HFF-Myc (cell line): ENCODE results near the gene CD9.

ENCODE experiments used
- DNase-seq: peaks from one replicate; pipeline ENCODE4 v3.0.0-alpha.2; 2011; ENCODE audit warnings: low read depth; ENCODE audit errors: extremely low read depth
- H3K4me3 ChIP-seq: replicated peaks from 2 replicates; pipeline ENCODE4 v1.5.1; 2011; ENCODE audit warnings: low read depth, mild to moderate bottlenecking, control low read depth, low read length
- TF ChIP-seq, protein P1 (sequence below): IDR thresholded peaks from 2 replicates; pipeline ENCODE4 v1.5.1; 2012; ENCODE audit warnings: mild to moderate bottlenecking, low read depth, low read length, control low read depth; ENCODE audit errors: missing control alignments

The CD9 gene

DNA sequence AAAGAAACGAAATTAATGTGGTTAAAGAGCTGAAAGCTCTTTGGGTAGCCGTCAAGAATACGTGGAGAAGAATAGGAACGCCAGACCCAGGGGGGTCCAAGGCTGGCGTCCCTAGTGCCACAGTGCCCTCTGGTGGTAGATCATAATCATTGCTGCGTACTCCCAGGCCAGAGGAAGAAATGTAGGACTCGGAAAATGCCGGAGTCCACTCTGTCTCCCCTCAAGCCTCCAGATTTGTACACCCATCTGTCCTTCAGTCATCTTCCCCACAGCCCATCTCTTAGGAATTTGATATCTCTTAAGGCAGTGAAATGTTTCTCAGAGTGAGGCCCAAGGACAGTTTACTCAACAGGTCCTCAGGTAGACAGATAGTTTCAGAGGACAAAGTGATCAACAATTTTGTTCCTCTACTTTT, 84.9 kb downstream of the CD9 start:
- no peak overlapping the region for H3K4me3 ChIP-seq
- peak; percentile 56 for DNase-seq
- TF ChIP-seq, protein P1, sequence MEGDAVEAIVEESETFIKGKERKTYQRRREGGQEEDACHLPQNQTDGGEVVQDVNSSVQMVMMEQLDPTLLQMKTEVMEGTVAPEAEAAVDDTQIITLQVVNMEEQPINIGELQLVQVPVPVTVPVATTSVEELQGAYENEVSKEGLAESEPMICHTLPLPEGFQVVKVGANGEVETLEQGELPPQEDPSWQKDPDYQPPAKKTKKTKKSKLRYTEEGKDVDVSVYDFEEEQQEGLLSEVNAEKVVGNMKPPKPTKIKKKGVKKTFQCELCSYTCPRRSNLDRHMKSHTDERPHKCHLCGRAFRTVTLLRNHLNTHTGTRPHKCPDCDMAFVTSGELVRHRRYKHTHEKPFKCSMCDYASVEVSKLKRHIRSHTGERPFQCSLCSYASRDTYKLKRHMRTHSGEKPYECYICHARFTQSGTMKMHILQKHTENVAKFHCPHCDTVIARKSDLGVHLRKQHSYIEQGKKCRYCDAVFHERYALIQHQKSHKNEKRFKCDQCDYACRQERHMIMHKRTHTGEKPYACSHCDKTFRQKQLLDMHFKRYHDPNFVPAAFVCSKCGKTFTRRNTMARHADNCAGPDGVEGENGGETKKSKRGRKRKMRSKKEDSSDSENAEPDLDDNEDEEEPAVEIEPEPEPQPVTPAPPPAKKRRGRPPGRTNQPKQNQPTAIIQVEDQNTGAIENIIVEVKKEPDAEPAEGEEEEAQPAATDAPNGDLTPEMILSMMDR, result peak; percentile 80

DNA sequence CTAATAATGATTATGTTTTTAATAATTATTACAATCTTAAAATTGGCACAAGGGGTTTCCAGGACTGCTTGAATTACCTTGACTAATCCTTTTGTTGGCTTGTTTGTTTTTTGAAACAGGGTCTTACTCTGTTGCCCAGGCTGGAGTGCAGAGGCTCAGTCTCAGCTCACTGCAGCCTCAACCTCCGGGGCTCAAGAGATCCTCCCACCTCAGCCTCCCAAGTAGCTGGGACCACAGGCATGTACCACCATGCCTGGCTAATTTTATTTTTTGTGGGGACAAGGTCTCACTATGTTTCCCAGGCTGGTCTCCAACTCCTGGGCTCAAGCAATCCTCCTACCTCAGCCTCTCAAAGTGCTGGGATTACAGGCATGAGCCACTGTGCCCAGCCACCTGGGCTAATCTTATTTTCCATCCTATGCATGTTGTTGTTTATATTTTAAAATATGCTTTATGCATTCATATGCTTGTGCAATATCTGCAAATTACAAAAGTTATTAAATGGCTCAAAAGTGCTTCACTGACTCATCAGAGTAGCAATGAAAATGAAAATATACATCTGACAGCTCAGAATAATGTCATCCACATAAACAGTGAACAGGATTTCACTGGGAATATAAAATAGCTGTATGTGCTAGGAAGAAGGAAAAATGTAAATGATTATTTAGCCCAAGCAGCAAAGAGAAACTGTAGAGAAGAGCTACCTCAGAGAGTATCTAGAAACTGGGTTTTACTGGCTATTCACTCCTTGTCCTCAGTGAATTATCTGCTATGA, 85.5 kb downstream of the CD9 start:
- TF ChIP-seq, protein P1, result no peak
- DNase-seq, result no peak
- no peak overlapping the region for H3K4me3 ChIP-seq
